ENCODE measurements around the gene CCDC14.
"Not testable (repeated sequence)": the region's sequence is repeated elsewhere in the genome, so short reads cannot be mapped to it uniquely, and the experiment has no call there.

Gene CCDC14

DNA sequence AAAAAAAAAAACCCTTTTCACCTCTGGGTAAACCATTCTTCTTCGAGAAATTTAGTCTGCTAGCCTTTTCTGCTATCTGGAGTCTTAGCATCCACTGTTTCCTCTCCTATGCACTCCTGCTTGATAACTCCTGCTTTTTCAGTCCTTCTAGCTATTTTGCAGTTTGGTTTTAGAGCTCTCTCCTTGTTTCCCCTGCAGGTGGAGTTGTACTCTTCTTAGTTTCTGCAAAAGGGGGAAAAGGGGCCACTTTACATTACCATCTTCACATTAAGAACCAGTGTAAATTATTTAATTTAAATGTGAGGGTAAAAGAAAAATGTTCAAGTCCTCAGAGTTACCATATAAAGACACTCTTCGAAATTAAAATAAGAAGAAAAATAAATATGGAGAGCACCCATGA, 53.3 kb downstream of the CCDC14 start:
- FAIRE-seq = no peak

DNA sequence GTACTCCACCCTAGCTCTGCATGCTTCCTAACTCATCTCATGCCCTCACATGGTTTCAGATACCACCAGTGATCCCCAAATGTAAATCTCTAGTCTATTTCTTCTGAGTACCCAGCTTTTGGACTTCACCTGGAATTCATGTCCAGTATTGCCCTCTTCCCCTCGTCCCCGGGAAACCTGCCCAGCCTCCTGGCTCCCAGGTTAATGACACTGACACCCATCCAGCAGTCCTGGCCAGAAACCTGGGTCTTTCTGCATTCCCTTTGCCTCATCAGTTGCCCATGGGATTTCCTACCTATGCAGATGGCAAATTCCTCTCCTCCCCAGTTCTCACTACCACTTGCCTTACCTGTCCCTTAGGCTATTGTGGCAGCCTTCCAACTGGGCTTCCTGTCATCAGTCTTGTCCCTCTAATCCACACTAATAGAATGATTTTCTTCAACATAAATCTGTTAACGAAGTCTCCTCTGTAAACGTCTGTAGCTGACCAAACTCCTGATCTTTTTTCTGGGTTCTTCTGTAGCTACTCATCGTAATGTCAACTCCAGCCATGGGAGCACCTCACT, 61.6 kb downstream of the CCDC14 start:
- FAIRE-seq = no peak
- TF ChIP-seq, protein P1, sequence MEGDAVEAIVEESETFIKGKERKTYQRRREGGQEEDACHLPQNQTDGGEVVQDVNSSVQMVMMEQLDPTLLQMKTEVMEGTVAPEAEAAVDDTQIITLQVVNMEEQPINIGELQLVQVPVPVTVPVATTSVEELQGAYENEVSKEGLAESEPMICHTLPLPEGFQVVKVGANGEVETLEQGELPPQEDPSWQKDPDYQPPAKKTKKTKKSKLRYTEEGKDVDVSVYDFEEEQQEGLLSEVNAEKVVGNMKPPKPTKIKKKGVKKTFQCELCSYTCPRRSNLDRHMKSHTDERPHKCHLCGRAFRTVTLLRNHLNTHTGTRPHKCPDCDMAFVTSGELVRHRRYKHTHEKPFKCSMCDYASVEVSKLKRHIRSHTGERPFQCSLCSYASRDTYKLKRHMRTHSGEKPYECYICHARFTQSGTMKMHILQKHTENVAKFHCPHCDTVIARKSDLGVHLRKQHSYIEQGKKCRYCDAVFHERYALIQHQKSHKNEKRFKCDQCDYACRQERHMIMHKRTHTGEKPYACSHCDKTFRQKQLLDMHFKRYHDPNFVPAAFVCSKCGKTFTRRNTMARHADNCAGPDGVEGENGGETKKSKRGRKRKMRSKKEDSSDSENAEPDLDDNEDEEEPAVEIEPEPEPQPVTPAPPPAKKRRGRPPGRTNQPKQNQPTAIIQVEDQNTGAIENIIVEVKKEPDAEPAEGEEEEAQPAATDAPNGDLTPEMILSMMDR (IDR thresholded peaks at IDR 0.05; ENCODE audit: insufficient read depth, missing control alignments) = no peak
- no peak for DNase-seq (ENCODE audit: insufficient read length, low spot score)

More for the DNA sequence above, 53.3 kb downstream of the CCDC14 start:
- DNase-seq (ENCODE audit: insufficient read length, low spot score) = no peak
- TF ChIP-seq, protein P1 (IDR thresholded peaks at IDR 0.05; ENCODE audit: insufficient read depth, missing control alignments) = peak; percentile 7

DNA sequence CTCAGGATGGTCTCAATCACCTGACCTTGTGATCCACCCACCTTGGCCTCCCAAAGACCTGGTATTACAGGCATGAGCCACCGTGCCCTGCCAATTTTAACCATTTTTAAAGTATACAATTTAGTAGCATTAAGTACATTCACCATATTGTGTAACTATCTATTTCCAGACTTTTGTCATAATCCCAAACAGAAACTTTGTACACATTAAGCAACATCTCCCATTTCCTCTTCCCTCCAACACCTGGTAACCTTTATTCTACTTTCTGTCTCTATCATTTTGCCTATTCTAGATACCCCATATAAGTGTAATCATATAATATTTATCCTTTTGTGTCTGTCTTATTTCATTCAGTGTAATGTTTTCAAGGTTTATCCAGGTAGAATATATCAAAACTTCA, 68.0 kb downstream of the CCDC14 start:
- TF ChIP-seq, protein P1 (IDR thresholded peaks at IDR 0.05; ENCODE audit: insufficient read depth, missing control alignments) = no peak
- FAIRE-seq (no peak), DNase-seq (ENCODE audit: insufficient read length, low spot score) (no peak)

DNA sequence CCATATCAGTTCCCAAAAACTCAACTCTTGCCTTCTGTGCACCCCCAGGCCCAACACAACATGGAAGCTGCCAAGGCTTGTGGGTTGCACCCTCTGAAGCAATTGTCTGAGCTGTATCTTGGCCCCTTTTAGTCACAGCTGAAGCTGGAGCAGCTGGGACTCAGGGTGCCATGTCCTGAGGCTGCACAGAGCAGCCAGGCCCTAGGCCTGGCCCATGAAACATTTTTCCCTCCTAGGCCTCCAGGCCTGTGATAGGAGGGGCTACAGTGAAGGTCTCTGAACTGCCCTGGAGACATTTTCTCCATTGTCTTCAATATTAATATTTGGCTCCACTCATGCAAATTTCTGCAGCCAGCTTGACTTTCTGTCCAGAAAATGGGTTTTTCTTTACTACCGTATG, 68.8 kb downstream of the CCDC14 start:
- TF ChIP-seq, protein P1 (IDR thresholded peaks at IDR 0.05; ENCODE audit: insufficient read depth, missing control alignments) = no peak
- no peak for DNase-seq (ENCODE audit: insufficient read length, low spot score)
- no peak for FAIRE-seq

DNA sequence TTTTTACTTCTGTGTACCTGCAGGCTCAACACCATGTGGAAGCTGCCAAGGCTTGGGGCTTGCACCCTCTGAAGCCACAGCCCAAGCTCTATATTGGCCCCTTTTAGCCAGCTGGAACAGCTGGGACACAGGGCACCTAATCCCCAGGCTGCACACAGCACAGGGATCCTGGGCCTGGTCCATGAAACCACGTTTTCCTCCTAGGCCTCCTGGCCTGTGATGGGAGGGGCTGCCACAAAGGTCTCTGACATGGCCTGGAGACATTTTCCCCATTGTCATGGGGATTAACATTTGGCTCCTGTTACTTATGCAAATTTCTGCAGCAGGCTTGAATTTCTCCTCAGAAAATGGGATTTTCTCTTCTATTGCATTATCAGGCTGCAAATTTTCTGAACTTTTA, 70.0 kb downstream of the CCDC14 start:
- FAIRE-seq; DNase-seq (ENCODE audit: insufficient read length, low spot score): not testable (repeated sequence)

DNA sequence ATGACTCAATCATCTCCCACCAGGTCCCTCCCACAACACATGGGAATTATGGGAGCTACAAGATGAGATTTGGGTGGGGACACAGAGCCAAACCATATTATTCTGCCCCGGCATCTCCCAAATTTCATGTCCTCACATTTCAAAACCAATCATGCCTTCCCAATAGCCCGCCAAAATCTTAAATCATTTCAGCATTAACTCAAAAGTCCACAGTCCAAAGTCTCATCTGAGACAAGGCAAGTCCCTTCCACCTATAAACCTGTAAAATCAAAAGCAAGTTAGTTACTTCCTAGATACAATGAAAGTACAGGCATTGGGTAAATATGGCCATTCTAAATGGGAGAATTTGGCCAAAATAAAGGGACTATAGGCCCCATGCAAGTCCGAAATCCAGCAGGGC, 70.9 kb downstream of the CCDC14 start:
- FAIRE-seq; DNase-seq (ENCODE audit: insufficient read length, low spot score): not testable (repeated sequence)

DNA sequence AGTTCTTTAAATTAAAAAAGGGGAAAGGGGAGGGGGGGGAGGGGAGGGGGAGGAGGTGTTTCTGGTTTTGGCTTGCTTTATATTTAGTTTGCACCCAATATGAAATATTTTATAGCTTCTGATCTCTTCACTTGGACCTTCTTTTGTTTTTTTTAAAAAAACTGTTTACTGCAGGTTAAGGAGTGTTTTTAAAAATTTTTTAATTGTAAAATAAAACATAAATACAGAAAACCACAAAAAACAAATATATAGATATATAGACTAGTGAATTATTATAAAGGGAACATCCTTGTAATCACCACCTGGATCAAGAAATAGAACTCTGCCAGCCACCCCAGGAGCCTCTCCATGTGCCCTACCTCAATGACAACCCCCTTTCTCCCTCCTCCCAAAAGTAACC, 76.0 kb downstream of the CCDC14 start:
- DNase-seq (ENCODE audit: insufficient read length, low spot score) = no peak
- TF ChIP-seq, protein P1 (IDR thresholded peaks at IDR 0.05; ENCODE audit: insufficient read depth, missing control alignments) = no peak
- no peak for FAIRE-seq

DNA sequence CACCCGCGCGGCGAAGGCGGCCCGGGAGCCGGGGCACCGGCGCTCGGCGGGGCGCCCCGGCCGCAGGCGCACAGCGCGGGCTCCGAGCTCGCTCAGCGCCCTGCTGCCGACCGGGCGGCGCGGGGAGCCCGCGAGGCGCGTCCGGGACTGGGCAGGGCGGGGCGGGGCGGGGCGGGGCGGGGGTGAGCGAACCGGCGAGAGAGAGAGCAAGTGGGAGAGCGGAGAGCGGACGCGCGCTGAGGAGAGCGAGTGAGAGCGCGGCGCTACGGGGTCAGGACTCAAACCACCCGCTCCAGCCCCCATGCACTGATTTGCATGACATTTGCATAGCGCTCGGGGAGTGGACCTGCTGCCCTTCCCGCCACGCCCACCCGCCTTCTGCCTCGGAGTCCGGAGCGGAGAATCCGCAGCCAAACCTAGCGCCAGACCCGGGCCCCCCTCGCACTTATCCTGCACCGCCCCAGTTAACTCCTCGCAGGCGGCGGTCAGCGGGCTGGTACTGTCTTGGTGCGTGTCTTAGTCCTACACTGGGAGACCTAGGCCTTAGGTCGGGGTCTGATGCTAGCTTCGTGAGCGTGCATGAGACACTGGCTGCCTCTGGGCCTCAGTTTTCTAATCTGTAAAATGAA, 76.7 kb downstream of the CCDC14 start, which contains the start of gene MYLK:
MYLK (minus strand) TSS at position 130 of the 629 bp plus-strand sequence. CDS start 90,491 bp downstream, outside the sequence.
- FAIRE-seq (no peak), DNase-seq (ENCODE audit: insufficient read length, low spot score) (peak; percentile 64)
- TF ChIP-seq, protein P1 (IDR thresholded peaks at IDR 0.05; ENCODE audit: insufficient read depth, missing control alignments) = no peak

Measured in D721Med (cell line).